Stimulated activated naive CD8-positive, alpha-beta T cell treated with anti-CD3 and anti-CD28 coated beads, Interleukin-15, amount 100 ng/mL, for 72 hours (primary cell): ENCODE results near the gene CLDN19.
"Not testable (repeated sequence)": the region's sequence is repeated elsewhere in the genome, so short reads cannot be mapped to it uniquely, and the experiment has no call there.

Experiments
- ATAC-seq: fragments of 150-1000 bp; cut with Tn5 transposase; 2 replicates; pipeline ENCODE4 v1.10.0; 2021; ENCODE audit warnings: mild to moderate bottlenecking, moderate library complexity
- DNase-seq, 2 donors: peaks; one replicate each; pipeline ENCODE4 v3.0.0; 2021 to 2022
- H3K27ac Mint-ChIP-seq, 2 donors: one replicate each; pipeline ENCODE4 v1.8.0; 2022; ENCODE audit warnings: mild to moderate bottlenecking in 2 of 2, mixed read lengths in 2 of 2, moderate library complexity in 2 of 2
- H3K27me3 Mint-ChIP-seq: one replicate; pipeline ENCODE4 v1.8.0; 2022; ENCODE audit warnings: mixed read lengths
- H3K4me1 Mint-ChIP-seq: one replicate; pipeline ENCODE4 v1.8.0; 2022; ENCODE audit warnings: mild to moderate bottlenecking, mixed read lengths
- H3K4me3 Mint-ChIP-seq, 2 donors: one replicate each; pipeline ENCODE4 v1.8.0; 2022; ENCODE audit warnings: mild to moderate bottlenecking in 2 of 2, mixed read lengths in 2 of 2, moderate library complexity in 1 of 2
- H3K9me3 Mint-ChIP-seq, 2 donors: one replicate each; pipeline ENCODE4 v1.8.0; 2022; ENCODE audit warnings: mixed read lengths in 2 of 2

The CLDN19 gene

DNA sequence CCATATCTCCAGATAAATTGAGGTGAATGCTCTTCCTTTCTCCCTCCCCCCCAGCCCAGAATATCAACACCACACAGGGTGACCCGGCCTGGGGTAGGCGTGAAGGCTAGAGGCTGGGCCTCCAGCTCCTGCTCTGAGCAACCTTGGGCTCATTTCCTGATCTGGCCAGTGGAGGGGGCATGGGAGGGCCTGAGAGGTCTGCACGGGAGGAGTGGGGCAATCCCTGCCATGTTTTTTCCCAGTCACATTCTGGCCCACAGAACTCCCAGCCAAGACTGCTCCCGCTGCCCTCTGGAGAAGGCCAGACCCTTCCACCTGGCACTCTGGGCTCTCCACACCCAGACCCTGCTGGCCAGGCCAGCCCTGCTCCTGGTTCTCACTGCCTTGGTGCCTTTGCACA, 3.9 kb downstream of the CLDN19 start:
- Mint-ChIP-seq H3K4me1 (peaks cover 11% of the 10 kb centered on the region), H3K27me3 (no peaks in the 10 kb centered on the region), H3K9me3 (no peaks in the 10 kb centered on the region), H3K27ac (no peak overlapping the region), H3K4me3 (no peak overlapping the region)
- no peak for DNase-seq
- peak; percentile 25 for ATAC-seq

DNA sequence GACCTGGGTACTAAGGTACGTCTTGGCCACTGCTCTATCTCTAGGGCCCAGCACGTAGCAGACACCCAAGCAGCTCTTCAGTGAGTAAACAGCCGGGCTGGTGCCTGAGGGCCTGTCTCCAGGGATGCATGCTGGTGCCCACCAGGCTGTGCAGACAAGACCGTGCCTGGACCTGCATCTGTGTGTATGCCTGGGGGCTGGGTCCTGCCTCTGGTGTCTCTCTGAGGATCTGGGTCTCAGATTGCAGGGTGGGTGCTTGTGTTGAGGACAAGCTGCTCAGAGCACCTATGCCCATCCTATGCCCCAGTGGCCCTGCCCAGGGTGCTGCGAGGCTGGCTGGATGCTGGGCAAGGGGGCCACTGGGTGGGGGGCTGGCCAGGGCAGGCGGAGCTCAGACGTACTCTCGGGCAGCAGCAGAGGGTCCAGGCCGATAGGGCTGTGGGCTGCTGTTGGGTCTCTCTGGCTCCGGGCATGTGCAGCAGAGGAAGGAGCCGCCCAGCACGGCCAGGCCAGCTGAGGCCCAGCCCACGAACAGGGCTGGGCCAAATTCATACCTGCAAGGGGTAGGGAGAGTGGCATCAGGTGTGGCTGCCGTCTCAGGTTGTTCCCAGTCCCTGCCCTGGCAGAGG, 4.4 kb downstream of the CLDN19 start:
- H3K9me3 Mint-ChIP-seq, result no peaks in the 10 kb centered on the region
- ATAC-seq (no peak), DNase-seq (no peak)
- no peak overlapping the region for H3K4me3 Mint-ChIP-seq
- H3K27ac Mint-ChIP-seq, result no peak overlapping the region
- no peaks in the 10 kb centered on the region for H3K27me3 Mint-ChIP-seq
- peaks cover 11% of the 10 kb centered on the region for H3K4me1 Mint-ChIP-seq

DNA sequence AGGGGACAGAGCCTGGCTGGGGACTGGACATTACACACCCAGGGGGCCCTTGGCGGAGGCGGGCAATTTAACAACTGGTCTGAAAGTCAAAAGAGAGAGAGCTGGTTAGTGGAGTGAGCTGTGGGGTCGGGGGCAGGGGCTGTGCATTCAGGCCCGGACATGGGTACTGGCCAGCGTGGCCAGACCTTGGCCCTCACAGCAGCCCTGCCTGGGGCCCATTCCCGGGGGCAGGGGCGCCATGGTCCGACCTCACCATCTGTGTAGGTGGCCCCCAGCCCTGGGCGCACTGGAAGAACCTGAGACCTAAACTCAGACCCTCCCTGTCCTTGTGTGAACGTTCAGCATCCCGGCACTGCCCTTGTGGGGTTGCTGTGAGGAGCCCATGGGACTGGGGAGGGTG, 5.0 kb downstream of the CLDN19 start:
- DNase-seq (no peak), ATAC-seq (peak; percentile 13)
- Mint-ChIP-seq H3K4me3 (no peak overlapping the region), H3K9me3 (no peaks in the 10 kb centered on the region), H3K27ac (no peak overlapping the region), H3K27me3 (no peaks in the 10 kb centered on the region), H3K4me1 (peaks cover 11% of the 10 kb centered on the region)

DNA sequence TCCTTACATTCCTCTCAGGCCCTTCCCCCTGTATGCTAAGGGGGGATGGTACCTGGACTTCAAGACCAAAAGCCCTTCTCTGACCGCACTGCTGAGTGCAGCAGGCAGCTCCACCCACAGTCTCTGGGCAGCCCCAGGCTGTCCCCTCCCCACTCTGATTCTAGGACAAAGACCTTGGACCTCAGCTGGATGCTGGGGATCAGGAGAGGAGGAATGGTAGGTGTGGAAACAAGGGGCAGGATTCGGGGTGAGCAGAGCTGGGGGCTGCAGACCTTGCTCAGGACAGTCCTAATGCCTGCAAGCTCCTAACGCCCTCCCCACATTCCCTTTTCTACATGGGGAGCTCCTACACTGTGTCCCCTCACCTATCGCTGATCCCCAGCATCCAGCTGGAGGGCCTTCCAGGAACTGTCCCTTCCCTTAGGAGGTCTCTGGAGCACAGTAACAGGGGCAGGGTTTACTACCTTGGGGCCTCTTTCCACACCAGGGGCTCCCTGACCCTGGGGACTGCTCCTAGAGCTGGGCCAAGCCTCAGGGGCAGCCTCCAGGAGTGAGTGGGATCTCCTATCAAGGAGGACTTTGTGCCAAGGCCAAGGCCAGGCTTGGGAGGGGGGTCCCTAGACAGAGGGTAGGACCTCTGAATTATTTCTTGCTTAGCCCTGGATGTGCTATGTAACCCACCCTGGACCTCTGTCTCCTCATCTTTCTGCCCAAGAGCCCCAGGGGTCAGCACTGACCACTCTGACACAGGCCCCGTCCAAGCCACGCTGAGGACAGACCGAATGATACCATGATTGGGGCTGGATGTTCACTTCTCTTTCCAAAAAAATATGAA, 5.6 kb downstream of the CLDN19 start:
- no peaks in the 10 kb centered on the region for H3K27me3 Mint-ChIP-seq
- no peaks in the 10 kb centered on the region for H3K9me3 Mint-ChIP-seq
- DNase-seq, result no peak
- H3K4me1 Mint-ChIP-seq, result peaks cover 11% of the 10 kb centered on the region
- ATAC-seq, result no peak
- H3K27ac Mint-ChIP-seq, result peak overlapping the region in 1 of 2 donors; percentile 19
- H3K4me3 Mint-ChIP-seq, result no peak overlapping the region

DNA sequence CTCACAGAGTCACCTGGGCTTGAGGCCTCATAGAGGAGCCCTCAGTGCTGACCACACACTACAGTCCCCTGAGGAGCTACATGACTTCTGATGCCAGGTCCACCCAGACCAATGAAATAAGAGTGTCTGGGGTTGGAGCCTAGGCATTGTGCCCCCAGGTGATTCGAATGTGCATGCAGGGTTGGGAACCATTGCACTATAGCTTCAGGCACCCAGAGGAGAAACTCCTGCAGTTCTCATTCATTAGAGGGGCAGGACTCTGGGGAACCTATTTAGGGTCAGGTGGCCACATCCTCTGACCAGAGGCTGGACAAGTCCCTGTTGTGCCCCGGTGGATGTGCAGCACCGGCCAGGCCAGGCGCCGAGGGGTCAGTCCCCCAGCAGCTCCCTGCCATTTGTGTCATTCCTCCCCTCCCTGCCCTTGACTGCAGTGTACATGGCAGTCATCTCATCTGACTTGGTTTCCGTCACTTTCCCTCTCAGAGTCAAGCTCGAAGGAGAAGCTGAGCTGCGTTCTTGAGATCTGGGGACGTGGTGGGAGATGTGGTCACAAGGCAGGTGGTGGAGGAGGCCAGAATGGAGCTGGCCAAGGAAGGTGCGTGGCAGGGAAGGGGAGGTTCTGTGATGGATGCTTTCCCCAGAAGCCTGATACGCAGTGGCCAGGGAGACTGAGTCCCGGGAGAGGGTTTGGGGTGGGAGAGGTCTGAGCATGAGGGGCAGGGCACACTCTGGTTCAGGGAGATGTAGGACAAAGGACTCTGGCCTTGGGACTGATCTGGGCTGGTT, 6.4 kb downstream of the CLDN19 start:
- ATAC-seq, result no peak
- no peaks in the 10 kb centered on the region for H3K9me3 Mint-ChIP-seq
- DNase-seq, result no peak
- H3K4me1 Mint-ChIP-seq, result peaks cover 11% of the 10 kb centered on the region
- no peaks in the 10 kb centered on the region for H3K27me3 Mint-ChIP-seq
- H3K27ac Mint-ChIP-seq, result no peak overlapping the region
- no peak overlapping the region for H3K4me3 Mint-ChIP-seq

DNA sequence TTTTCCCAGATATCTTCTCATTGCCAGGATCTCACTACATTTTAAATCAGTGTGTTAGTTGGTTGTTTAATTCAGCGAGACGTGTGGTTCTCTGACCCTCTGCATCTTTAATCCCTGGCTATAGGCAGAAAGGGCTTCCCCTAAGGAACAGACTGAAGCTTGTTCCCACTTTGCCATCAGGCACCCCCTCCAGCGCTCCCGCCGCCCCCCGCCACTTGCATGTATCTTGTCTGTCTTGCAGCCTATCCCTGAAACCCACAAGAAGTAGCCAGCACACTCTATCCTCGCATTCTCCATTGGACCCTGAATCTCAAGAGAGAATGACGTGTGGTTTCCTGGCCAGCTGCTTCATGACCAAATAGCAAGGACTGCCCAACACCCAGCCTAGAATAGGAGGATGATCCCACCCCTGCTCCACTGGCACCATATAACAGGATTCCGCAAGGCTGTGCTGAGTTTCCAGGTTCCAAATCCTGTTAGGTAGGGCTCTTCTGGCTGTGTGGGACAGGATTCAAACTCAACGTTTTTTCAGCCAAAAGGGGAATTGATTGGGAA, 7.8 kb downstream of the CLDN19 start:
- no peak for ATAC-seq
- H3K9me3 Mint-ChIP-seq, result no peaks in the 10 kb centered on the region
- no peak for DNase-seq
- no peaks in the 10 kb centered on the region for H3K27me3 Mint-ChIP-seq
- peaks cover 9% of the 10 kb centered on the region for H3K4me1 Mint-ChIP-seq
- H3K4me3 Mint-ChIP-seq, result no peak overlapping the region
- no peak overlapping the region for H3K27ac Mint-ChIP-seq

DNA sequence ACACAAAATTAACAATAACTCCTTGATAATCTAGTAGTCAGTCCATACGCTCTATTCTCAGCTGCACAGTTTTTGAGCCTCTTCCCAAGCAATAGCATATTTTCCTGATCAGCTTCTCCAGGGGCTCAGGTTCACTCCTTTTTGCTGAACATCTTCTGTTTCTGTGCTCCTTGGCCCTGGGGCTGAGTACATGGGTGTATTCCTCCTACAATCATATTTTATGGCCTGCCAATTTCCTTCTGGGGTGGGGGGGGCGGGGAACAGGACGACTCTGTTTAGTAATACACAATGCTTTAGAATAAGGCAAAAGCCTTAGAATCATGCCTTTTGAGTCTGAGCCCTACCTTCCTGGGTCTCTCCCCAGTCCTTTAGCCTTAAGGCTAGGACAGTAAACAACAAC, 8.5 kb downstream of the CLDN19 start:
- Mint-ChIP-seq H3K27ac (no peak overlapping the region), H3K4me3 (no peak overlapping the region), H3K4me1 (peaks cover 3% of the 10 kb centered on the region), H3K27me3 (no peaks in the 10 kb centered on the region), H3K9me3 (no peaks in the 10 kb centered on the region)
- no peak for ATAC-seq
- no peak for DNase-seq

DNA sequence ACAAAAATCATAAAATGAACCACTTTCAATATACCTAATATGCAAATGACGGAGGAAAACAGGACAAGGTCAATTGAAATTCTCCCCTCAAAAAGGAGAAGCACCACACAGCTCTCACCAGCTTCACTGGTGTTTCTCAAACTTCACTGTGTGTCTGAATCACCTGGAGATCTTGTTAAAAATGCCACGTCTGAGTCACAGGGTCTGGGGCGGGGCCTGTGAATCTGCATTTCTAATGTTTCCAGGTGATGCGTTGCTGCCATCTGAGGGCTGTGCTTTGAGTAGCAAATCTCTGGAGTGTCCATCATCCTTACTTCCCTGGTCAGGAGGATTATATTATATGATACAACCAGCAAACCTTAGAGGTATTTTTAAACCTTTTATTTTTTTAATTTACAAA, 9.0 kb downstream of the CLDN19 start:
- Mint-ChIP-seq H3K27ac (no peak overlapping the region), H3K27me3 (no peaks in the 10 kb centered on the region), H3K9me3 (no peaks in the 10 kb centered on the region), H3K4me1 (no peaks in the 10 kb centered on the region), H3K4me3 (no peak overlapping the region)
- DNase-seq, result peak; percentile 33 to 61
- ATAC-seq, result peak; percentile 84

DNA sequence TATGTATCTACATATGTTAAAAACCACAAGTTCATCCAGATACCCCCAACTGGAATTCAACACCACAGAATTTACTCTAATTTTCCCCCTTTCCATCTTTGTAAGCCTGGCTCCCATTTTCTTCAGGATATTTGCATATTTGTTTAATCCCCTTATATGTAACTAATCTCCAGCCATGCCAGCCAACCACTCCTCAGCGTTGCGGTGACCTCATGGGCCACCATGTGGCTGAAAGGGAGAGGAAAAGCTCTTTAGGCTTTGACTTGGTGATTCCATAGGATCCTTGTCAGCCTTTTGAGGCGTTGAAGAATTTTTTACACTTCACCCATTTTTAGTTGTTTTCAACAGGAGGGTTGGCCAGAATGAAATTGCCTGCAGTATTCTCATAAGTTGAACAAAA, 10.0 kb downstream of the CLDN19 start:
- no peaks in the 10 kb centered on the region for H3K9me3 Mint-ChIP-seq
- H3K4me1 Mint-ChIP-seq, result no peaks in the 10 kb centered on the region
- H3K27ac Mint-ChIP-seq, result no peak overlapping the region

DNA sequence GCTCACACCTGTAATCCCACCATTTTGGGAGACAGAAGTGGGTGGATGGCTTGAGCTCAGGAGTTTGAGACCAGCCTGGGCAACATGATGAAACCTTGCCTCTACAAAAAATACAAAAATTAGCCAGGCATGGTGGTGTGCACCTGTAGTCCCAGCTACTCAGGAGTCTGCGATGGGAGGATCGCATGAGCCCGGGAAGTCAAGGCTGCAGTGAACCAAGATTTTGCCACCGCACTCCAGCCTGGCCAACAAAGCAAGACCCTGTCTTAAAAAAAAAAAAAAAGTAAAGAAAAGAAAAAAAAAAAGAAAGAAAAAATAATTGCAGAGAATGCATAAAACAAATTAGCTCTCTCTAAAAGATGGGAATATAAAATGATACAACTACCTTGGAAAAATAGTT, 14.2 kb downstream of the CLDN19 start:
- H3K4me1 Mint-ChIP-seq, H3K4me3 Mint-ChIP-seq, DNase-seq, H3K9me3 Mint-ChIP-seq, H3K27me3 Mint-ChIP-seq, ATAC-seq, H3K27ac Mint-ChIP-seq: not testable (repeated sequence)

More for the DNA sequence above, 10.0 kb downstream of the CLDN19 start:
- H3K27me3 Mint-ChIP-seq, result no peaks in the 10 kb centered on the region
- DNase-seq (no peak), ATAC-seq (no peak)
- H3K4me3 Mint-ChIP-seq, result no peak overlapping the region

DNA sequence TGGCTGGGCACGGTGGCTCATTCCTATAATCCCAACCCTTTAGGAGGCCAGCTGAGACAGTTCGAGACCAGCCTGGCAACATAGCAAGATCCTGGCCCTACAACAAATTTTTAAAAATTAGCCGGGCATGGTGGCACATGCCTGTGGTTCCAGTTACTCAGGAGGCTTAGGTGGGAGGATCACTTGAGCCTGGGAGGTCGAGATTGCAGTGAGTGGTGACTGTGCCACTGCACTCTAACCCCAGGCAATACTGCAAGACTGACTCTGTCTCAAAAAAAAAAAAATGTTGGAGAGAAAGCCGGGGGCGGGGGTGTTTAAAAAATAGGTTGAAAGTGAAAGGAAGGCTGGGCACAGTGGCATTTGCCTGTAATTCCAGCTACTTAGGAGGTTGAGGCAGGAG, 16.5 kb downstream of the CLDN19 start:
- ATAC-seq, result no peak
- H3K4me1 Mint-ChIP-seq, result peaks cover 9% of the 10 kb centered on the region
- no peak overlapping the region for H3K4me3 Mint-ChIP-seq
- H3K27ac Mint-ChIP-seq, result no peak overlapping the region
- no peak for DNase-seq
- no peaks in the 10 kb centered on the region for H3K9me3 Mint-ChIP-seq
- H3K27me3 Mint-ChIP-seq, result no peaks in the 10 kb centered on the region

DNA sequence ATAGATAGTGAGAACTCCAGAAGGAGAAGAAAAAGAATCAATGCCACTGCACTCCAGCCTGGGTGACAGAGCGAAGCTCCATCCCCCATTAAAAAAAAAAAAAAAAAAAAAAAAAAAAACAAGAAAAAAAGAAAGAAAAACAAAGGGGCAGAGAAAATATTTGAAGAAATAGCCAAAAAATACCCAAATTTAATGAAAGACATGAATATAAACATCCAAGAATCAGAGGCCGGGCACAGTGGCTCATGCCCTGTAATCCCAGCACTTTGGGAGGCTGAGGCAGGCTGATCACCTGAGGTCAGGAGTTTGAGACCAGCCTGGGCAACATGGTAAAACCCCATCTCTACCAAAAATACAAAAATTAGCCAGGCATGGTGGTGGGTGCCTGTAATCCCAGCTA, 17.6 kb downstream of the CLDN19 start:
- not testable (repeated sequence) for H3K27me3 Mint-ChIP-seq, H3K4me1 Mint-ChIP-seq, H3K9me3 Mint-ChIP-seq, H3K27ac Mint-ChIP-seq, ATAC-seq, H3K4me3 Mint-ChIP-seq, DNase-seq

DNA sequence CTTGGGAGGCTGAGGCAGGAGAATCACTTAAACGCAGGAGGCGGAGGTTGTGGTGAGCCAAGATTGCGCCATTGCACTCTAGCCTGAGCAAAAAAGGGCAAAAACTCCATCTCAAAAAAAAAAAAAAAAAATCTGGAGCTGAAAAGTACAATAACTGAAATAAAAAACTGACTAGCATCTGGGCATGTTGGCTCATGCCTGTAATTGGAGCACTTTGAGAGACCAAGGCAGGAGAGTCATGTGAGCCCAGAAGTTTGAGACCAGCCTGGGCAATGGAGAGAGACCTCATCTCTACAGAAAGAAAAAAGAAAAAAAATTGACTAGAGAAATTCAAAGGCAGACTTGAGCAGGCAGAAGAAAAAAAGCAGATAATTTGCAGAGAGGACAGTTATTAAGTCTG, 18.1 kb downstream of the CLDN19 start:
- H3K27me3 Mint-ChIP-seq, result no peaks in the 10 kb centered on the region
- no peaks in the 10 kb centered on the region for H3K9me3 Mint-ChIP-seq
- no peak overlapping the region for H3K27ac Mint-ChIP-seq
- no peak for ATAC-seq
- no peak for DNase-seq
- H3K4me3 Mint-ChIP-seq, result no peak overlapping the region
- H3K4me1 Mint-ChIP-seq, result peaks cover 9% of the 10 kb centered on the region

DNA sequence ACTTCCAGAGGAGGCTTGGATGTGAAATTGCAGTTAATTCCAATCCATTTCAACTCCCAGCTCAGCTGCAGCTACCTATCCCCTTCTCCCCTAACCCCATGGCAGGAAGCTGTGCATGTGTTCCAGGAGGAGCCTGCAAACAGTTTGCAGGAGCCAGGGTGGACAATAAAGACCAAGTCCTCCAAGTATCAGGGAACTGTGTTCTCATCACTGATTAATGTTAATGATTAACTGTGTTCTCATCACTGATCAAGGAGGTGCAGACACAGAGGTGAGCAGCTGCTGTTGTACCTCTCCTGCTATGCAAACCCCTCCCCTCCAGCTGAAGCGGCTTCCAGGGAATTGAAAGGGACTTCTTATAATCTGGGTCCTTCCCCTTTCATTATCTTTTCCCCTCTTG, 19.2 kb downstream of the CLDN19 start:
- Mint-ChIP-seq H3K27me3 (no peaks in the 10 kb centered on the region), H3K4me3 (no peak overlapping the region), H3K27ac (no peak overlapping the region), H3K9me3 (no peaks in the 10 kb centered on the region), H3K4me1 (peaks cover 9% of the 10 kb centered on the region)
- DNase-seq (no peak), ATAC-seq (no peak)

DNA sequence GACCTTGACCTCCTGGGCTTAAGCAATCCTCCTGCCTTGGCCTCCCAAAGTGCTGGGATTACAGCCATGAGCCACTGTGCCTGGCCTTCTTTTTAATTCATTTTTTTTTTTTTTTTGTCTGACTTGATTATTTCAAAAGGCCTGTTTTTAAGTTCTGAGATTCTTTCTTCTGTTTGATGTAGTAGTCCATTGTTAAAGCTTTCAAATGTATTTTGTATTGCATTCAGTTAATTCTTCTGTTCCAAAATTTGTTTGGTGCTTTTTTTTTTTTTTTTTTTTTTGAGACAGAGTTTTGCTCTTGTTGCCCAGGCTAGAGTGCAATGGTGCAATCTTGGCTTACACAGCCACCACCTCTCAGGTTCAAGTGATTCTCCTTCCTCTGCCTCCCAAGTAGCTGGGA, 25.6 kb downstream of the CLDN19 start:
- not testable (repeated sequence) for H3K27me3 Mint-ChIP-seq, H3K4me3 Mint-ChIP-seq, DNase-seq, H3K27ac Mint-ChIP-seq, ATAC-seq
- H3K4me1 Mint-ChIP-seq, result peaks cover 13% of the 10 kb centered on the region
- peaks cover 19 to 20% of the 10 kb centered on the region in 2 donors for H3K9me3 Mint-ChIP-seq

DNA sequence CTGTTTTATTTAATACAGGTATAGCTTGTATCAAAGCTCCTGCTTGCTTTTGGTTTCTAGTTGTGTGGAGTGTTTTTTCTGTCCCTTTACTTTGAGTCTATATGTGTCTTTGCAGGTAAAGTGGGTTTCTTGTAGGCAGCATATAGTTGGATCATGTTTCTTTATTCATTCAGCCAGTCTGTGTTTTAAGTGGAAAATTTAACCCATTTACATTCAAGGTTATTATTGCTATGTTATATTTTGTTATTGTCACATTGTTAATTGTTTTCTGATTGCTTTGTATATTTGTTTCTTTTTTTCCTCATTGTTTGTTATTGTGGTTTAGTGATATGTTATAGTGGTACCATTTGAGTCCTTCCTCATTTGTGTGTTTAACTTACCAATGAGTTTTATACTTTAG, 26.7 kb downstream of the CLDN19 start:
- H3K27ac Mint-ChIP-seq, result peak overlapping the region; percentile 37 to 41
- peaks cover 19 to 20% of the 10 kb centered on the region in 2 donors for H3K9me3 Mint-ChIP-seq
- no peak overlapping the region for H3K4me3 Mint-ChIP-seq
- H3K27me3 Mint-ChIP-seq, result no peaks in the 10 kb centered on the region
- ATAC-seq, result no peak
- peaks cover 13% of the 10 kb centered on the region for H3K4me1 Mint-ChIP-seq
- DNase-seq, result no peak
